Stimulated activated CD8-positive, alpha-beta memory T cell treated with anti-CD3 and anti-CD28 coated beads, Interleukin-15, amount 100 ng/mL, for 1 hour (primary cell): Measurements from ENCODE around the gene PMIS2.
A peak's percentile ranks its signal among the peaks of the same experiment; 100 is the strongest.

Experiments
- DNase-seq: peaks from one replicate; pipeline ENCODE4 v3.0.0-alpha.2; 2020; ENCODE audit warnings: low read depth

Gene PMIS2

DNA sequence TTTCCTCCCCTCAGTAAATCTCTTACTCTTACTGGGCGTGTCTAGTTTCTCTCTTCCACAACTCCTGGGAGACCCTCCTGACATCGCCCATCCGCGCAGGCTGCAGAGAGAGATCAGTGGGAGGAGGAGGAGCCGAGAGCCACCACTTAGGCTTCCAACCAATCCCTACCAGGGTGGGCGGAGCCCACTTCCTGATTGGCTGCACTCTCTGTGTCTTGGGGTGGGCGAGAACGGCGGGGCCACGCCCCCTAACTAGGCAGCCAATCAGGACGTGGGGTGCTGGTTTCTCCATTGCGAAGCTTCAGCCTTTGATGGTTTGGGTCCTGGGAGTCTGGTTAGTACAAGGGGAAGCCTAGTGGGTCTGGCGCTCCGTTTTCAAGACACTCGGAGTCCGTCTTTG, at the start of gene PMIS2:
TSS of gene PMIS2 (plus strand) at position 326 of the 400 bp plus-strand sequence. CDS start 87 bp downstream, outside the sequence.
- DNase-seq = no peak

DNA sequence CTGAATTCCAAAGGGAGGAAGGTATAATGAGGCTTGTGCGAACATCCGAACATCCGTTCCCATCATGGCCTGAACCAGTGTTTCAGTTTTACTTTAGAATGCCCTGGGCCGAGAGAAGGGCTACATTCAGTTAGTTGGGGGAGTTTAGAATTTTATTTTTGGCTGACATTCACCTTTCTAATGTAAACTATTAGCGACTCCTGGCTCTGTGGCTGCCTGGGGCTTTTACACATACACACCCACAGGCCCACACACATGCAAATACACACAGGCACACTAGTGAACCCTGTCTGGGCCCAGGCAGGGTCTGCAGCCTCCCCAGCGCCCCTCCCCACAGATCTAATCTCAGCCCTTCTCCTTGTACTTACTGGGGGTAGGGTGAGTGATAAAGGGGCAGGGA, 46.7 kb upstream of the PMIS2 start:
- no peak for DNase-seq

DNA sequence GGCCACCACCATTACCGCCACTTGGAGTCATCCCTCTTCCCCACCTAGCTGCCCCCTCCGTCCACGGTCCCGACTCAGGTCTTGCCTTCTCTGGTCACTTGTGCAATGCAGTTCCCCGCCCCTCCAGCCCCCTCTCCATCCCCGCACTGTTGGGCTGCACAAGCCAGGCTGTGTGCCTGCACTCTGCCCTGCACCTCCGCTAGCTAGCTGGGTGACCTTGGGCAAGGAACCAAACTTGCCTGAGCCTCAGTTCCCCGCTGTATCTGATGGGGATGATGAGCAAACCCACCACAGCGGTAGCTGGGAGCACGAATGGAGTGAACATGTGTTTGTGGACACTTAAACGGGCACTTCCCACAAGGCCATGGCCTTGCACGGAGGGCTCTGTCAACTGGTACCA, 46.1 kb upstream of the PMIS2 start:
- no peak for DNase-seq

DNA sequence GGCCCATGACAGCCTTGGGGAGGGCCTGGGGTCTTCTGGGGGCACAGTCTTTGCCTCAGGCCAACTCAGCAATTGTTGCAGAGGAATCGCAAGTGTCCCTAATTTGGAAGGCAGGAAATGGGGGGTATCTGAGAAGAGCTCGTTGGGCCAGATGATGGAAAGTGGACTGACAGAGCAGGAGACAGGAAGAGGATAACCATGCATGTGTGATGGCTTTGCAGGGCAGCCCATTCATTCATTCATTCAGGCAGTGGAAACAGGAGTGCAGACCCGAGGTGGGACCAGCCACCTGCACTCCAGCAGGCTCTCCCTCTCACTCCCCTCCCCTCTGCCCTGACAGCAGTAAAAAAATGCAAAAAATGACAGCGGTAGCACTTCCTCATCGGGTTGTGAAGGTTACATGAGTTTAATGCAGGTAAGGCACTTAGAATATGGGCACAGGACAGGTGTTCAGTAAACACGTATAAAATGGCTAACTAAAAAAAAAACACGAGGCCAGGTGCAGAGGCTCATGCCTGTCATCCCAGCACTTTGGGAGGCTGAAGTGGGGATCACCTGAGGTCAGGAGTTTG, 45.5 kb upstream of the PMIS2 start:
- DNase-seq = no peak

DNA sequence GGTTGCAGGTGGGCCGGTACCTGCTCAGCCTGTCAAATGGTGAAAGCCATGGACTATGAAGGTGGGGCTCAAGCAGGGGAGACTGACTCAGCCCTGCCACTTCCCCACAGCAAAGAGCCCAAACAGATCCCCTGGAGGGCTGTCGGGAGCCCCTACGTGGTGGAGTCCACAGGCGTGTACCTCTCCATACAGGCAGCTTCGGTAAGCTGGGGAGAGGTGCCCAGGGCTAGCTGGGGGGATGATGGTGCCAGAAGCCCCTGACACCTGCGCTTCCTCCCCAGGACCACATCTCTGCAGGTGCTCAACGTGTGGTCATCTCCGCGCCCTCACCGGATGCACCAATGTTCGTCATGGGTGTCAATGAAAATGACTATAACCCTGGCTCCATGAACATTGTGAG, 43.8 kb upstream of the PMIS2 start:
- no peak for DNase-seq

DNA sequence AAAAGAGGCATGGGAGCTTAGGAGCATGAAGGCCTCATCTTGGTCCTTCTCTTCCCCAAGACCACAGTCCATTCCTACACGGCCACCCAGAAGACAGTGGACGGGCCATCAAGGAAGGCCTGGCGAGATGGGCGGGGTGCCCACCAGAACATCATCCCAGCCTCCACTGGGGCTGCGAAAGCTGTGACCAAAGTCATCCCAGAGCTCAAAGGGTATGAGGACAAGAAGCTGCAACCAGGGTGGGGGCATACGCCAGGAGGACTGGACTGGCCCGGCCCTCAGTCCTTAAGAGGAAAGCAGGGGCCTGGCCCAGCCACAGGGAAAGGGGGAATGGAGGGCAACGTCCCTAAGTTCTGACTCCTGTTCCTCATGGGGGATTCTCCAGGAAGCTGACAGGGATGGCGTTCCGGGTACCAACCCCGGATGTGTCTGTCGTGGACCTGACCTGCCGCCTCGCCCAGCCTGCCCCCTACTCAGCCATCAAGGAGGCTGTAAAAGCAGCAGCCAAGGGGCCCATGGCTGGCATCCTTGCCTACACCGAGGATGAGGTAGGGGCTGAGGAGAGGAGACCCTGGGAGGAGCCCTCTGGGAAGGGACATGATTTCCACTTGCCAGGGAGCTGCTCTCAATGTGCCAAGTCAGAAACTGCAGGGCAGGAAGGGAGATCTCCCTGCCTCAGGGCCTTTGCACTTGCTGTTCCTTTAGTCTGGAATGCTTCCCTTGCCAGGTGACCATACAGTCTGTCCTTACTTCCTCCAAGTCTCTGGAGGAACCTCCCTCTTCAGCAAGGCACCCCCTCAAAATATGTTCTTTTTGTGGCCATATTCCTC, 42.5 kb upstream of the PMIS2 start:
- DNase-seq = no peak

DNA sequence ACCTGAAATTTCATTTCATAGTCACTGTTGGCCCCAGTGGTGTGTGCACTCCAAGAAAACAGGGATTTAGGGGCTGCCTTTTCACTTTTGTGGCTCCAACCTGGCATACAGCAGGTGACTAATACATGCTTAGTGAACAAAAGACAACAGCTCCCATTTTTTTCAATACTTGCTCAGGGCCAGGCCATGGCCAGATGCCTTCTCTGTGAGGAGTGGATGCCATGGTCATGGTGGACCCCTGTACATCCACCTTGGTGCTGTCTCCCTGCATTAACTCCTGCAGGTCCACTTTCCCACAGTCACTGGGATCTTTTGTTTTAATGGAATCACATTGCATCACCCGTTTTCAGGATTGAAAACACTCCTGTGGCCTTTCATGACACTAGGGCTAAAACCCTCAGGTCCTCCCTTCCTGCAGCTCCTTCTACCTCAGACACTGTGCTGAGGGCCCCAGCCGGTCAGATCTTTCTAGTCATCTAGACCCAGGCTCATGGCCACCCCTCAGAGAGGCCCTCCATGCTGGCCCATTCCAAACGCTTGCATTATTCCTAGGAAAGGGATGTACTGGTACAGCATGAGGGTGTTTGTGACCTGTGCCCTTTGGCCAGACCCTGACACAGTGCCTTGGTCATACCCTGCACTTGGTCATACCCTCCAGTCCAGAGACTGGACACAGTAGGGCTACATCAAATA, 41.7 kb upstream of the PMIS2 start:
- DNase-seq = no peak

DNA sequence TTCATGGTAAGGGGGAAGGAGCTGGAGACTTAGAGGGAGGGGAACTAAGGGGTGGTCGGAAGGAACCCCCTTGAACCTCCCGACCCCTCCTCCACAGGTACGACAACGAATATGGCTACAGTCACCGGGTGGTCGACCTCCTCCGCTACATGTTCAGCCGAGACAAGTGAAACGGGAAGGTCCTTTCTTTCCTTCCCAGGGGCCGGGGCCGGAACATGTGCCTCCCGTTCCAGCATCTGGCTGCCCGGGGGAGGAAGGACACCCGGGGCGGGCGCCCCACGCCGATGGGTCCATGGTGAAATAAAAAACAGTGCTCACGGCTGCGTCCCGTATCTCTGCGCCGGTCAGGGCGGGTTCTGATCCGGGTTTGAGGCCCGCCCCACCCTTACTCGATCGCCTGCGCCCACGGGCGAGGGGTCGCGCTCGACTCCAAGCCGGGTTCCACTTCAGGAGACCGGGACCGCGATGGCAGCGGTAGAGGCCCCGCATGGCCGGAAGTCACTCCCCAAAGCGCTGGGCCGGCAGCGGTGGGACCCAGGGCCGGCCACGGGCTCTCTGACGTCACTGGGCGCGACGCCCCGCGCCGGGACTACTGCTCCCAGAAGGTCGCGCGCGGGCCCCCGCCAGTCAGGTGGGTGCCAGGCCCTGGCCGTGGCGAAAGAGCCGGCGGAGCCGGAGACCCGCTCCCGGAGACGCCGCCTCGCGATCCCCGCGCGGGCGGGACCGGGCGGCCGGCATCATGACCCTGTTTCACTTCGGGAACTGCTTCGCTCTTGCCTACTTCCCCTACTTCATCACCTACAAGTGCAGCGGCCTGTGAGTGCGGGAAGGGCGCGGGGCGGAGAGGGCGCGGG, 40.7 kb upstream of the PMIS2 start, which contains the start of gene TMEM147:
TSS of gene TMEM147 (plus strand) at position 626 of the 854 bp plus-strand sequence. CDS start at position 740, 114 bp downstream.
- DNase-seq = peak; percentile 54

DNA sequence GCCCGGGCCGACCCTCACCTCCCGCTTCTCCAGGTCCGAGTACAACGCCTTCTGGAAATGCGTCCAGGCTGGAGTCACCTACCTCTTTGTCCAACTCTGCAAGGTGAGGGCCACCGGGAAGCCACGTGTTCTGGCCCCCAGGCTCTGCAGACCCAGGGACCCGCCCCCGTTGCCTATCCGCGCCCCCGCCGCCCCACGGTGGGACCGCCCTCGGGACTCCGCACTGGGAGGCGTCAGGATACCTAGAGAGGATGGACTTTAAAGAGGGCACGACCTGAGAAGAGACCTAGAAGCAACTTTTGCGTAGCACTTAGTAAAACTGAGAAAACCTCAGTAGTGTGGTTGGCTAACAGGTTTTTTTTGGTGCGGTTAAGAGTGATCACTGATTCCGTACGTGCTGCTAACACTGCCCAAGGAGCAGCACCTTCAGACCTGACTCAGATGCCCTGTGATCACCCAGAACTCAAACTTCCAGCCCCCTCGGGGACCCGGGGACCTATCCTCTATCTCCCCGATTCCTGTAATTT, 40.1 kb upstream of the PMIS2 start:
- DNase-seq = peak; percentile 11

DNA sequence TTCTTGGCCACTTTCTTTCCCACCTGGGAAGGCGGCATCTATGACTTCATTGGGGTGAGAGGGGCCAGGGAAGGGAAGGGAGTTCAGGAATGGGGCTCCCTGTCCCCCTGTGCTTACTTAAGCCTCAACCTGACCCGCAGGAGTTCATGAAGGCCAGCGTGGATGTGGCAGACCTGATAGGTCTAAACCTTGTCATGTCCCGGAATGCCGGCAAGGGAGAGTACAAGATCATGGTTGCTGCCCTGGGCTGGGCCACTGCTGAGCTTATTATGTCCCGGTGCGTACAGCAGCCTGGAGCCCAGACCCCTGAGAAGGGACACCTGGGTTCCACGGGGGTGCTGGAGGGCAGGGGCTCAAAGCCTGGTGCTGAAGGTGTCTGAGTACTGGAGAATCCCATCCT, 39.4 kb upstream of the PMIS2 start:
- no peak for DNase-seq

DNA sequence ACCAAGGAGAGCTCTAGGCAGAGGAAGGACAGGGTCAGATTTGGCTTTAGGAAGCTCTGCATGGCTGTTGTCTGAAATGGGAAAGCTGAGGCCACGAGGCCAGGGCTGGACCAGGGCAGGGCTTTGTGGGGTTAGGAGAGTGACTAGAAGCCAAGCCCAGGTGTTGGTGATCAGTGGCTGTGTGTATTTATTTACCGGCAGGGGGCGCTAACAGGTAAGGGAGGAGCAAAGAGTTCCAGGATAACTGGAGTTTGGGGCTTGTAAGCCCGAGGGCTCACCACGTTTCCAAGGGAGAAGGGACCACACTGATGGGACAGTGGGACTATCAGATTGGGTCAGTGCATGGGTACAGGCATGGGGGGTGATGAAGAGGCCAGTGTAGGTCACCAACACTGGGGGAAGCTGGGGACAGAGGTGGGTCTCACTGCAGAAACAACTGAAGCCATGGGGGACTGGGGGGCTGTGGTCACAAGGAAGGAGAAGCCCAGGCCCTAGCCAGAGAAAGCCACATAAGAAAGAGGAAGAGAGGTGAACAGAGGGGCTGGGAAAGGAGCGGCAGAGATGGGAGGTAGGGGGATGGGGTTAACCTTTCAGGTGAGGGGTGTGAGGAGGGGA, 36.7 kb upstream of the PMIS2 start:
- peak; percentile 24 for DNase-seq

DNA sequence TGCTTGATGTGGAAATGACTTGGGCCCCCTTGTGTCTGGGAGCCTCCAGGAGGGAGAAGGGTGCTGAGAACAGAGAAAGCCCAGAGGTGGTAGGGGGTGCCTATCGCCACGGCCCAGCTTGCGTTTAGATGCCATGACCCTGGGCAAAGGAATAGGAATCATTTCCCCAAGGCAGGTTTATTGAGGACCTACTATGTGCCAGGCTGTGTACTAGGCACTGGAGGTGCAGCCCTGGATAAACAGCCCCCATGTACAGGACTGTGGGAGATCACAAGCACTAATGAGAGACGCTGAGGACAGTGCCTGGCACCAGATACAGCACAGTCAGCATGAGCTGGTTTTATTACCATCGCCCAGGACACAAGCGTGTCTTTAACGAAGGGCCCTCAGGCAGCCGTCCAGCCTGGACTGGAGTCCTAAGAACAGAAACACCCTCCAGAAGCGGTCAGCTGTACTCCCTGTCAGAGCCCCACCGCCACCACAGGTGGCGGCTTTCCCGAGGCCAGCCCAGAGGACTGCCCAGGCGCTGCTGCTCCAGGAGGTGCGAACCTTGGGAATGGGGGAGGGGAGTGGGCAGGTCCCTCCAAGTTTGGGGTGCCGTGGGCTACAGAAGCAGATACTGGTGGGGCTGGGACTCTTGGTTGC, 36.0 kb upstream of the PMIS2 start:
- DNase-seq = no peak

DNA sequence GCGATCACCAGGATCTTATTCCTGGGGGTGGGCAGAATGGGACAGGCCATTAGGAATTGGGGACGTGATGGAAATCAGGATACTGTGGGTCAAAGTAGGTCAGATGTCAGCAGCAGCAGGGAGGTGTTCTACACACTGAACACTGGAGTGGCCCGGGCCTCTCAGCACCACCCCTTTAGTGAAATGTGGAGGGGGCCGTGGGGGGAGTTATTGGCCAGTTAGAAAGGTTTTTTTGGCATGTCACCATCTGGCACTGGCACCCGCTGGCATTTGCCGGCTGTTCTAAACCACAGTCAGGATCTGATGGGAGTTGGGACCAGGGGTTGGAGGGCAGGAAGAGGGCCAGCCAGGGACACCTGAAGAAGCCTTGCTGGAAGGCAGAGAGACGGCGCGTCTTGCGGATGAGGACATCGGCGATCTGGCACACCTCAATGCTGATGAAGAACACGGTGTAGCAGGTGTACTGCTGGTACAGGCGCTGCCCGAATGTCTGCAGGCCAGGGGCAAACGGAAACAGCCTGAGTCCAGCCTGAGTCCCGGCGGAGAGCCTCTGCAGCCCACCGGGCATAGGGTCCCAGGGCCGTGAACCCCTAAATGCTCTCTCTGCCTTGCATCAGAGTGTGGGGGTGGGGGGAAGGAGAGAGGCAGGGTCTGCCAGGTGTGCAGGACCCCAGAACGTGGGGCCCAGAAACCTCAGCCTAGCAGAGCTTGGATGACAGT, 34.7 kb upstream of the PMIS2 start:
- no peak for DNase-seq

DNA sequence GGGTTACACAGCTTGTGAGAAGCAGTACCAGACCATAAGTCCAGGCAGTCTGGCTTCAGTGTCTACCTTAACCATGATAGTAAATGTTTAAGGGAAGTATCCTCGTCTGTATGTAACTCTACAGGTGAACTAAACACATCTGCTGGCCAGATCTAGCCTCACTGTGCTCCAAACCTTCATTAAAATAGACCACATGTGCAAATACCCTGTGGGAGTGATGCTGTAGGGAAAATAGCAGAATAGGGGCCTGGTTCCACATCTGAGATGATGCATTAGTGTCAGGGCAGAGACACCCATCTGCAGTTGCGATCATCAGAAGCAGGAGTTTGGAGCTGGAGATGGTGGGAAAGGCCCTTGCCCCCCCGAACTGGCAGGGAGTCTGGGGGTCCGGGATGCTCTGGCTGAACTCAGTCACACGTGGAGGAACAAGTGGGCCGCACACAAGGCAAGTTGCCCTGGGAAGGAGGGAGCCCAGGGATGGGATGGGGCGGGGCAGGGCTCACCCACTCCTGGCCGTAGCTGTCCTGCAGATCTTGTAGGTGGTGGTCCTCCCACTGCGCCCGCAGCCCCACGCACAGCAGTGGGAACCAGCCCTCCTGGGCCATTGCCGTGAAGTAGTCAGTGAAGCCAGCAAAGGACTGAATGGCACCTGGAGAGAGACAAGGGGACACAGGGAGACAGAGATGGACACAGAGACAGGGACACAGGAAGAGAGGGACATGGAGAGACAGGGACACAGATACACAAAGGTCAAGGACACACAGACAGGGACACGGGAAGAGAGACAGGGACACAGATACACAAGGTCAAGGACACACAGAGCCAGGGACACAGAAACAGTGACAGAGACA, 33.2 kb upstream of the PMIS2 start:
- no peak for DNase-seq

DNA sequence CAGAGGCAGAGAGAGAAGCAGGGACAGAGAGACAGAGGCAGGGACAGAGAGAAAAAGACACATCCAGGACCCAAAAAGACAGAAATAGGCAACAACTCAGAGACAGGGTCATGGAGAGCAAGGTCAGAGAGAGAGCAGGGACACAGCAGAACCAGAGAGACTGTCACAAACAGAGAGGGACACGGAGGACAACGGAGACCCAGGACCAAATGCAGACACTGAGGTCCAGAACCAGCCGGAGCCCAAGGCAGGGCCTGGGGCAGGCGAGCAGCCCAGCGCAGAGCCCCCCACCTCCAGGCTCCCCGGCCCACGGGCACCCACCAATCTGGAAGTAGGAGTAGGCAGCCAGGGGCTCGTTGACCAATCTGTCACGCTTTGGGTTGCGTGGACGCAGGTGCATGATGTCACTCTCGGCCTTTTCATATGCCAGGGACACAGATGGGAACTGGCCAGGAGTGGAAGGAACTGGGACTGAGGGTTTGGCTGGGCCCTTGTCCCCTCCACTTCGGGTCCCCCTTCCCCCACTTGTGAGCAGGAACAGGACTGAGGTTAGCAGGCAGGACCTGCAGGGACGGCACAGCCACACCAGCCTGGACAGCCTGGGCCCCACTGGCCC, 32.5 kb upstream of the PMIS2 start:
- DNase-seq = no peak

DNA sequence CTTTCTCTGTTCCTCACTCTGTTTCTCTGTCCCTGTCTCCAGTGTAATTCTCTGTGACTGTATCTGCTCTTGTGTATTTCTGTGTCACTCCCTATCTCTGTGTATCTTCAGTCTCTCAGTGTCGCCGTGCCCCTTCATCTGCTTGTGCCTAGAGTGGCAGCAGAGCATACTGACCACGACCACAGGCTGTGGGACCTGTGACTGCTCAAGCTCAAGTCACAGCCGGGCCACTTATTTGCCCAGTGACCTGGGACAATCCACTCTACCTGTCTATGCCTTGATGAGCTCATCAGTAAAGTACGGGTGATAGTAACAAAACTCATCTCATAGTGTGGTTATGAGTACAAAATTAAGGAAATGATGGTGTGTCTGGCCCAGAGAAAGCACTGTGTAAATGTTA, 31.9 kb upstream of the PMIS2 start:
- no peak for DNase-seq

DNA sequence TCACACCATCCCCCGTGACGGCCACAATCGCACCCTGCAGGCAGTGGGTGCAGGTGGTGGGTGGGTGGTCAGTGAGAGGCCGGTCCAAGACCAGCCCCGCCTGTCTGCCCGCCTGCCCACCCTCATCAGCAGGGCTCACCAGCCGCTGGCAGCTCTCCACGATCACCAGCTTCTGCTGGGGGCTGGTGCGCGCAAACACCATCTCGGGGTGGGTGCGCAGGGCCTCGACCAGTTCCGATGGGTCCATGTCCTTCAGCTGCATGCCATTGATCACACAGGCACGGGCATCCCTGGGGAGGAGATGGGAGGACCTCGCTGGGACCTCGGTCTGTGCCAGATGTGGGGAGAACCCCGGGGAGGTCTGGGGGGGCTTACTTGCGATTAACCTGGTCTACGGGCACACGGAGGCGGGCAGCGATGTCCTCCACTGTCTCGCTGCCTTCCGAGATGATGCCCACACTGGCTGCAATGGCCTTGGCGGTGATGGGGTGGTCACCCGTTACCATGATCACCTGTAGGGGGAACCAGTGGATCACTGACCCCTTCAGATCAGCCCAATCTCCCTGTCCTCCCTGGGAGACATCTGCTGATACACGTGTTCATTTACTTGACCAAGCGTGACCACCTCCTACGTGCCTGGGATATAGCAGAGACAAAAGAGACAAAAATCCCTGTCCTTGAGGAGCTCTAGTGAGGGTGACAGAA, 30.5 kb upstream of the PMIS2 start:
- no peak for DNase-seq

DNA sequence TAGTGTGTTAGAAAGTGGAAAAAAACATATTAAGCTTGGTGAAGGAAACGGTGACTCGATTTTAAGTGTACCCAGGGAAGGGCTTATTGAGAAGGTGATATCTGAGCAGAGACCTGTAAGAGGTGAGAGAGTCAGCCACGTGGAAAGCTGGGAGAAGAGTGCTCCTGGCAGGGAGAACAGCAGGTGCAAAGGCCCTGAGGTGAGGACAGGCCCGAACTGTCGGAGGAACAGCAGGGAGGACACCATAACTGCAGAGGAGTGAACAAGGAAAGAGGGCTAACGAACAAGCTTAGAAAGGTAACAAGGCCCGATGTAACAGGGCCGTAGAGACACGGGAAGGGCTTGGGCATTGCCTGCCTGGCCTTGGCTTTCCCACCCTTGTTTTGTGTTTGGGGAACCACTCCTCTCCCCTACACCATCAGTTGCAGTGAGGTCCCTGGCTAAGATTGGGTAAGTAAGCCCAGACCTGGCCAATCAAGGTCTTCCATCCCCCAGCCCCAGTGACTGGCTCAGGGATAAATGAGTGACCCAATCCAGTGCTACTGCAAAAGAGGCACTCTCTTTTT, 29.9 kb upstream of the PMIS2 start:
- DNase-seq = no peak
